GM10266 (cell line): ENCODE data around the gene SAP30L.

ENCODE experiments used
- DNase-seq: peaks from one replicate; pipeline ENCODE4 v3.0.0; 2012; ENCODE audit errors: extremely low spot score
- CTCF ChIP-seq: IDR thresholded peaks from 2 replicates; pipeline ENCODE4 v1.5.1; 2012; ENCODE audit warnings: mild to moderate bottlenecking, low read depth; ENCODE audit not compliant: control insufficient read depth, insufficient read depth; ENCODE audit errors: missing control alignments

The SAP30L gene

GRCh38 chr5:154445422-154446194, at the start of gene SAP30L:
TSS of gene SAP30L (plus strand) at chr5:154445997. CDS start at chr5:154446605, 608 bp downstream.
- no peak for TF ChIP-seq CTCF
- peak; percentile 99 for DNase-seq

- no peak for TF ChIP-seq CTCF
- DNase-seq, result no peak
Observed at GRCh38 chr5:154396128-154396527, 49.7 kb upstream of the SAP30L start.

GRCh38 chr5:154397652-154398406, 48.0 kb upstream of the SAP30L start:
- DNase-seq, result no peak
- TF ChIP-seq CTCF, result no peak

GRCh38 chr5:154400678-154401077, 45.1 kb upstream of the SAP30L start:
- DNase-seq, result no peak
- TF ChIP-seq CTCF, result no peak

GRCh38 chr5:154401355-154401754, 44.4 kb upstream of the SAP30L start:
- no peak for TF ChIP-seq CTCF
- DNase-seq, result no peak

- TF ChIP-seq CTCF, result no peak
- no peak for DNase-seq
Observed at GRCh38 chr5:154401931-154402330, 43.9 kb upstream of the SAP30L start.

- DNase-seq, result no peak
- no peak for TF ChIP-seq CTCF
Observed at GRCh38 chr5:154402611-154403010, 43.2 kb upstream of the SAP30L start.
